Neuronal stem cell (in vitro differentiated cells): Measurements from ENCODE around the gene MRPL57.
"Not testable (repeated sequence)": the region's sequence is repeated elsewhere in the genome, so short reads cannot be mapped to it uniquely, and the experiment has no call there.

Experiments
- DNase-seq: peaks from one replicate; pipeline ENCODE4 v3.0.0-alpha.2; 2013; ENCODE audit warnings: low spot score
- H2AFZ ChIP-seq: one replicate; pipeline ENCODE4 v1.6.1; 2013; ENCODE audit warnings: mild to moderate bottlenecking, low read length, inconsistent platforms
- H2AK5ac ChIP-seq: 2 replicates; pipeline ENCODE4 v1.6.1; 2013; ENCODE audit warnings: low read depth, mild to moderate bottlenecking, inconsistent platforms, low read length, moderate library complexity, mixed read lengths
- H2BK120ac ChIP-seq: 2 replicates; pipeline ENCODE4 v1.6.1; 2013; ENCODE audit warnings: low read depth, mild to moderate bottlenecking, inconsistent platforms, low read length, moderate library complexity, mixed read lengths
- H2BK12ac ChIP-seq: one replicate; pipeline ENCODE4 v1.6.1; 2013; ENCODE audit warnings: low read length, inconsistent platforms
- H2BK15ac ChIP-seq: 2 replicates; pipeline ENCODE4 v1.6.1; 2013; ENCODE audit warnings: mild to moderate bottlenecking, low read length, inconsistent platforms, mixed read lengths
- H2BK5ac ChIP-seq: one replicate; pipeline ENCODE4 v1.6.1; 2013; ENCODE audit warnings: inconsistent platforms, mild to moderate bottlenecking, low read length, moderate library complexity
- H3K14ac ChIP-seq: one replicate; pipeline ENCODE4 v1.6.1; 2013; ENCODE audit warnings: low read length, inconsistent platforms
- H3K18ac ChIP-seq: 2 replicates; pipeline ENCODE4 v1.6.1; 2013; ENCODE audit warnings: low read length, inconsistent platforms
- H3K23ac ChIP-seq: 2 replicates; pipeline ENCODE4 v1.6.1; 2013; ENCODE audit warnings: low read depth, mild to moderate bottlenecking, mixed read lengths, low read length, inconsistent platforms; ENCODE audit not compliant: poor library complexity
- H3K27ac ChIP-seq: replicated peaks from 3 replicates; pipeline ENCODE4 v1.5.1; 2013; ENCODE audit warnings: low read length, inconsistent platforms
- H3K27me3 ChIP-seq, 3 experiments: 2 replicates each; pipeline ENCODE4 v1.6.1; 2013; ENCODE audit warnings: low read length in 3 of 3, mild to moderate bottlenecking in 2 of 3, inconsistent platforms in 1 of 3, low read depth in 1 of 3, mixed read lengths in 1 of 3, moderate library complexity in 1 of 3; ENCODE audit not compliant: control insufficient read depth in 3 of 3, insufficient read depth in 3 of 3
- H3K36me3 ChIP-seq, 2 donors: replicated peaks in 1 of 2; 2 replicates each; pipeline ENCODE4 v1.6.1; 2013; ENCODE audit warnings: low read length in 2 of 2; ENCODE audit not compliant: control insufficient read depth in 2 of 2, insufficient read depth in 2 of 2
- H3K4ac ChIP-seq: 2 replicates; pipeline ENCODE4 v1.6.1; 2013; ENCODE audit warnings: inconsistent platforms, mild to moderate bottlenecking, low read length, moderate library complexity
- H3K4me1 ChIP-seq, 2 donors: 1 replicate in 1 of 2; 2 replicates in 1 of 2; pipeline ENCODE4 v1.6.1; 2013; ENCODE audit warnings: low read length in 2 of 2, low read depth in 1 of 2; ENCODE audit not compliant: control insufficient read depth in 2 of 2, insufficient read depth in 1 of 2
- H3K4me2 ChIP-seq: one replicate; pipeline ENCODE4 v1.6.1; 2013; ENCODE audit warnings: mild to moderate bottlenecking, low read length, inconsistent platforms; ENCODE audit not compliant: insufficient read depth, poor library complexity, severe bottlenecking
- H3K4me3 ChIP-seq, 2 donors: 2 replicates each; pipeline ENCODE4 v1.5.1; 2013; ENCODE audit warnings: low read length in 2 of 2, mild to moderate bottlenecking in 2 of 2, inconsistent platforms in 1 of 2, moderate library complexity in 1 of 2
- H3K79me1 ChIP-seq: one replicate; pipeline ENCODE4 v1.6.1; 2013; ENCODE audit warnings: low read depth, mild to moderate bottlenecking, inconsistent platforms, low read length, moderate library complexity
- H3K9ac ChIP-seq: one replicate; pipeline ENCODE4 v1.6.1; 2013; ENCODE audit warnings: mild to moderate bottlenecking, low read depth, low read length, inconsistent platforms; ENCODE audit not compliant: poor library complexity
- H3K9me3 ChIP-seq, 2 donors: replicated peaks in 1 of 2; 2 replicates each; pipeline versions ENCODE3 to v1.6.1; 2013; ENCODE audit warnings: low read length in 2 of 2, mild to moderate bottlenecking in 2 of 2, inconsistent platforms in 1 of 2, low read depth in 1 of 2, mixed read lengths in 1 of 2, moderate library complexity in 1 of 2; ENCODE audit not compliant: control insufficient read depth in 2 of 2, insufficient read depth in 1 of 2
- H4K8ac ChIP-seq: one replicate; pipeline ENCODE4 v1.6.1; 2013; ENCODE audit warnings: low read depth, mild to moderate bottlenecking, inconsistent platforms, low read length, moderate library complexity
- H4K91ac ChIP-seq: one replicate; pipeline ENCODE4 v1.6.1; 2013; ENCODE audit warnings: low read length, low read depth, mild to moderate bottlenecking, inconsistent platforms; ENCODE audit not compliant: poor library complexity
- WGBS, 2 donors: extraction: QIAGEN DNeasy Blood & Tissue Kit; methylation state at CpG; one replicate each; pipeline ENCODE4 v1.1.7; 2013; ENCODE audit warnings: missing lambda C conversion rate in 2 of 2, mixed read lengths in 1 of 2; ENCODE audit not compliant: insufficient read length in 2 of 2, insufficient replicate concordance in 1 of 2; ENCODE audit errors: extremely low coverage in 2 of 2; 5-methylcytosine and 5-hydroxymethylcytosine counted together

The MRPL57 gene

DNA sequence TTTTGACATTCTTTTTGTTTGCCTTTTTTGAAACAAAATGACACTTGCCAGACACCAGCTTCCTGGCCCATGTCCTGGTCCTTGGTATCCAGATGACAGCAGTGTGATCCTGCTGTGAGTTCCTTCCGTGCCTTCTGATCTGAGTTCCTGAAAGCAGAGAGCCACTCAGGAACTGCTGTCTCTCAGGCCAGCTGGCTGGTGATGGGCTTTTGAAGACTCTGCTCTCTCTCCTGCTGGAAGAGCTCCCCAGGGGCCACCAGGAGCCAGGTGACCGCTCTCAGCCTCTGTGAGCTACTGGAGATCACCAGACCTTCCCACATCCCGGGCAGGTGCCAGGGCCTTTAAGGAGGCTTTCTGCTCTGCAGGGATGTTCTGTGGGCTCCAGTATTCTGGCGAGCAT, 21.9 kb downstream of the MRPL57 start:
- not testable (repeated sequence) for H2BK15ac ChIP-seq, H3K18ac ChIP-seq, DNase-seq, H3K79me1 ChIP-seq, H4K91ac ChIP-seq, H3K9ac ChIP-seq, H3K23ac ChIP-seq, H3K4me1 ChIP-seq, H3K27me3 ChIP-seq, H2BK120ac ChIP-seq, H3K14ac ChIP-seq, H2BK12ac ChIP-seq, H3K9me3 ChIP-seq, H3K4ac ChIP-seq, H3K27ac ChIP-seq, H4K8ac ChIP-seq, H3K4me3 ChIP-seq, H2AFZ ChIP-seq, H2BK5ac ChIP-seq, H3K4me2 ChIP-seq, H3K36me3 ChIP-seq, H2AK5ac ChIP-seq
- WGBS, 2 donors = no CpG with 5 or more reads among the region's 4 CpGs

DNA sequence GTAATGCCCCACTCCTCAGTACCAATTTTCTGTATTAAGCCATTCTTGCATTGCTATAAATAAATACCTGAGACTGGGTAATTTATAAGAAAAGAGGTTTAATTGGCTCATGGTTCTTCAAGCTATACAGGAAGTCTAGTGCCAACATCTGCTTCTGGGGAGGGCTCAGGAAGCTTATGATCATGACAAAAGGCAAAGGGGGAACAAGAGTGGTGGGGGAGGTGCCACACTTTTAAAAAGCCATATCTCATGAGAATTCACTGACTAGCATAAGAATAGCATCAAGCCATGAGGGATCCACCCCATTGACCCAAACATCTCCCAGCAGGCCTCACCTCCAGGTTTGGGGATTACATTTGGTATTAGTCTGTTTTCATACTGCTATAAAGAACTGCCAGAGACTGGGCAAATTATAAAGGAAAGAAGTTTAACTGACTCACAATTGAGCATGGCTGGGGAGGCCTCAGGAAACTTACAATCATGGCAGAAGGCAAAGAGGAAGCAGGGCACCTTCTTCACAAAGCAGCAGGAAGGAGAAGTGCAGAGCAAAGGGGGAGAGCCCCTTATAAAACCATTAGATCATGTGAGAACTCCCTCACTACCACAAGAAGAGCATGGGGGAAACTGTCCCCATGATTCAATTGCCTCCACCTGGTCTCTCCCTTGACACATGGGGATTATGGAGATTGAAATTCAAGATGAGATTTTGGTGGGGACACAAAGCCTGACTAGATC, 25.2 kb downstream of the MRPL57 start:
- H2AFZ ChIP-seq, H3K79me1 ChIP-seq, H3K4ac ChIP-seq, H3K27me3 ChIP-seq, H3K36me3 ChIP-seq, H3K9me3 ChIP-seq, H3K27ac ChIP-seq, DNase-seq, H3K9ac ChIP-seq, H2BK12ac ChIP-seq, H3K18ac ChIP-seq, H4K91ac ChIP-seq, H3K4me3 ChIP-seq, H4K8ac ChIP-seq, H3K23ac ChIP-seq, H2BK15ac ChIP-seq, H3K4me1 ChIP-seq, H2BK5ac ChIP-seq, H2AK5ac ChIP-seq, H3K4me2 ChIP-seq, H2BK120ac ChIP-seq, H3K14ac ChIP-seq: not testable (repeated sequence)

DNA sequence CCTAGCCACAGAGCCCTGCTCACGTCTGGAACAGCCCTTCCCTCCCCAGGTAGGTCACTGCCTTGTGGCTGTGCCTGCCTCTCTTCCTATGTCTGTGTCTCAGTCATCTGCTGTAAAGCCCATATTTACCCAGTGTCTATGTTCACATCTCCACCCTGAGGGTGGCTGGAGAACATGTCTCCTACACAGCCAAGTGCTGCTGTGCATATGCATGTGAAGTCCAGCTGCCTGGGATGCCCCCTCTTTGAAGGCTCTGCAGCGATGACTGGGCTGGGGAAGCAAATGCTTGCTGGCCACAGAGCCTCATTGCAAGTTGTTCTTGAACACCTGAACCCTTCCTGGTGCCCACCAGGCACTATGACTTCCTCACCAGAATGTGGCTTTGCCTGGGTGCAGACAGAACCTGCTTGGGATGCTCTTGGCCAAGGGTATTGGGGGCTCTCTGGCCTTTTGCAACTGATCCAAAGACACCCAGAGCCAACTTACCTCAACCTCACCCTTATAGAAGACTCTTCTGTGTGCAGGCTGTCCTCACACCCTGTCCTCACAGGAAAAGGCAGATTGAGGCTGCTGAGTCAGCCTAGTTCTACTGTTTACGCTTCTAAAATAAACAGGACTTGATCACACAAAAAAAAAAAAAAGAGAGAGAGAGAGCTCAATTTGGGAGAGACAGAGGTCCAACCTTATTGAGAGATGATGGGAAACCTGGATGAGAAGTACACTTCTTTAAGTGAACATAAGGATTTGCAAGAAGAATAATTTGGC, 26.5 kb downstream of the MRPL57 start:
- peak overlapping the region in 1 of 2 donors; percentile 14 for H3K4me3 ChIP-seq
- DNase-seq = no peak
- no peak overlapping the region for H2AFZ ChIP-seq
- no peaks in the 10 kb centered on the region for H3K27me3 ChIP-seq
- no peak overlapping the region for H2BK15ac ChIP-seq
- H3K14ac ChIP-seq = peak overlapping the region; percentile 94
- no peak overlapping the region for H3K27ac ChIP-seq
- no peak overlapping the region for H3K9ac ChIP-seq
- no peak overlapping the region for H3K23ac ChIP-seq
- no peak overlapping the region for H4K8ac ChIP-seq
- H2BK5ac ChIP-seq = no peak overlapping the region
- no peaks in the 10 kb centered on the region for H3K36me3 ChIP-seq
- no peak overlapping the region for H3K4ac ChIP-seq
- WGBS, 2 donors = no CpG with 5 or more reads among the region's 3 CpGs
- no peak overlapping the region for H3K4me2 ChIP-seq
- H3K9me3 ChIP-seq = peaks cover 0 to 4% of the 10 kb centered on the region in 2 donors
- no peaks in the 10 kb centered on the region for H3K4me1 ChIP-seq
- H2BK12ac ChIP-seq = no peak overlapping the region
- no peak overlapping the region for H3K18ac ChIP-seq
- no peak overlapping the region for H2BK120ac ChIP-seq
- H3K79me1 ChIP-seq = no peaks in the 10 kb centered on the region
- no peak overlapping the region for H4K91ac ChIP-seq
- no peak overlapping the region for H2AK5ac ChIP-seq

DNA sequence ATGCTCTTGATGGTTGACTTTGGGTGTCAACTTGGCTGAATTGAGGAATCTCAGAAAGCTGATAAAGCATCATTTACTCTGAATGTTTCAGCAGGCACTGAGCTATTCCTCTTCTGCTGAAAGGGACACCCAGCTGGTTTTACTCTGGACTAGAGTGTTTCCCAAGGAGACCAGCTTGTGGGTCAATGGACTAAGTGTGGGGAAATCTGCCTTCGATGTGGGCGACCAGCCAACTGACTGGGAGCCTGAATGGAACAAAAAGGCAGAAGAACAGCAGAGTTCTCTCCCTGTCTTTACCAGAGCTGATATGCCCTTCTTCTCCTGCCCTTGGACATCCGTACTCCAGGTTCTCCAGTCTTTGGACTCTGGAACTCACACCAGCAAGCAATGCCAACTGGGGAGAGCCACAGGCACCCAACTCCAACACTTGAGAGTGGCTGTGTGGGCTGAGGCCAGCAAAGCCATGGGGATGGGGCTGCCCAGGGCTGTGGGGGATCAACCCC, 32.2 kb downstream of the MRPL57 start:
- H4K91ac ChIP-seq = no peak overlapping the region
- H3K9ac ChIP-seq = no peak overlapping the region
- no peak overlapping the region for H3K4ac ChIP-seq
- no peak overlapping the region for H2BK12ac ChIP-seq
- no peaks in the 10 kb centered on the region for H3K27me3 ChIP-seq
- no peak overlapping the region for H3K23ac ChIP-seq
- no peak overlapping the region for H3K27ac ChIP-seq
- H4K8ac ChIP-seq = no peak overlapping the region
- H3K9me3 ChIP-seq = peaks cover 4 to 6% of the 10 kb centered on the region in 2 donors
- H3K14ac ChIP-seq = no peak overlapping the region
- H3K36me3 ChIP-seq = no peaks in the 10 kb centered on the region
- DNase-seq = no peak
- H2BK15ac ChIP-seq = no peak overlapping the region
- H2BK5ac ChIP-seq = no peak overlapping the region
- no CpG with 5 or more reads among the region's 3 CpGs for WGBS, 2 donors
- no peaks in the 10 kb centered on the region for H3K79me1 ChIP-seq
- no peak overlapping the region for H2AK5ac ChIP-seq
- H3K18ac ChIP-seq = no peak overlapping the region
- H3K4me1 ChIP-seq = no peaks in the 10 kb centered on the region
- no peak overlapping the region for H3K4me2 ChIP-seq
- H2BK120ac ChIP-seq = no peak overlapping the region
- H3K4me3 ChIP-seq = peak overlapping the region in 1 of 2 donors; percentile 30
- H2AFZ ChIP-seq = no peak overlapping the region
